Keratinocyte (primary cell): ENCODE results near the gene FOXI1. TPM values are rescaled to one million over a fixed set of nuclear protein-coding genes. Genes with fewer than 3 reads are reported as not detected.

Experiments used
- DNase-seq: peaks from one replicate; pipeline ENCODE4 v3.0.0-alpha.2; 2011; ENCODE audit warnings: low read depth, missing footprints, low spot score
- FAIRE-seq: peaks from 2 replicates; lab custom pipeline; 2011; peaks lifted over from hg19 to GRCh38; lab: Jason Lieb, UNC
- H2AFZ ChIP-seq: 2 replicates; pipeline ENCODE4 v1.6.0; 2012; ENCODE audit warnings: low read length, control low read depth, inconsistent platforms; ENCODE audit not compliant: control insufficient read depth
- H3K27ac ChIP-seq: 2 replicates; pipeline ENCODE4 v1.5.1; 2011; ENCODE audit warnings: low read length; ENCODE audit not compliant: control insufficient read depth, insufficient read depth
- H3K27me3 ChIP-seq: 3 replicates; pipeline ENCODE4 v1.6.0; 2011; ENCODE audit warnings: low read length; ENCODE audit not compliant: control insufficient read depth, insufficient read depth; ENCODE audit errors: extremely low read depth
- H3K36me3 ChIP-seq, 2 experiments: 2 replicates in 1 of 2; 3 replicates in 1 of 2; pipeline ENCODE4 v1.5.1; 2011; ENCODE audit warnings: low read length in 2 of 2, mild to moderate bottlenecking in 1 of 2; ENCODE audit not compliant: control insufficient read depth in 2 of 2, insufficient read depth in 2 of 2; ENCODE audit errors: extremely low read depth in 1 of 2
- H3K4me1 ChIP-seq: 3 replicates; pipeline ENCODE4 v1.5.1; 2011; ENCODE audit warnings: low read length; ENCODE audit not compliant: control insufficient read depth, insufficient read depth; ENCODE audit errors: extremely low read depth
- H3K4me2 ChIP-seq: 3 replicates; pipeline ENCODE4 v1.6.0; 2011; ENCODE audit warnings: low read depth, low read length; ENCODE audit not compliant: control insufficient read depth, insufficient read depth; ENCODE audit errors: extremely low read depth
- H3K4me3 ChIP-seq, 3 experiments: fragments of 200-600 bp in 1 of 3; sonication (generic) in 1 of 3; 2 replicates in 2 of 3; 3 replicates in 1 of 3; pipeline ENCODE4 v1.5.1; 2011 to 2016; ENCODE audit warnings: low read length in 3 of 3, mild to moderate bottlenecking in 3 of 3, control low read depth in 2 of 3, inconsistent platforms in 1 of 3, low read depth in 1 of 3, mixed read lengths in 1 of 3, mixed run types in 1 of 3, moderate library complexity in 1 of 3; ENCODE audit not compliant: control insufficient read depth in 2 of 3, insufficient read depth in 2 of 3; ENCODE audit errors: extremely low read depth in 1 of 3
- H3K79me2 ChIP-seq: 2 replicates; pipeline ENCODE4 v1.6.0; 2012; ENCODE audit warnings: low read length; ENCODE audit not compliant: control insufficient read depth, insufficient read depth
- H3K9ac ChIP-seq: 3 replicates; pipeline ENCODE4 v1.6.0; 2011; ENCODE audit warnings: low read length; ENCODE audit not compliant: control insufficient read depth, insufficient read depth; ENCODE audit errors: extremely low read depth
- H3K9me1 ChIP-seq: 3 replicates; pipeline ENCODE4 v1.6.0; 2011; ENCODE audit warnings: low read length; ENCODE audit not compliant: control insufficient read depth, insufficient read depth; ENCODE audit errors: extremely low read depth
- H3K9me3 ChIP-seq: 2 replicates; pipeline ENCODE4 v1.5.1; 2012; ENCODE audit warnings: low read depth, low read length; ENCODE audit not compliant: control insufficient read depth
- H4K20me1 ChIP-seq: 3 replicates; pipeline ENCODE4 v1.6.0; 2011; ENCODE audit warnings: low read length; ENCODE audit not compliant: control insufficient read depth, insufficient read depth; ENCODE audit errors: extremely low read depth
- CTCF ChIP-seq, 3 experiments: IDR thresholded peaks in 1 of 3; conservative IDR thresholded peaks in 1 of 3; optimal IDR thresholded peaks in 1 of 3; 2 replicates in 2 of 3; 3 replicates in 1 of 3; pipeline versions ENCODE3 to v1.5.1; 2011; ENCODE audit warnings: low read length in 3 of 3, mild to moderate bottlenecking in 3 of 3, moderate library complexity in 2 of 3, control low read depth in 1 of 3, inconsistent platforms in 1 of 3; ENCODE audit not compliant: insufficient read depth in 2 of 3; ENCODE audit errors: extremely low read depth in 1 of 3
- EZH2 ChIP-seq: IDR thresholded peaks from one replicate; pipeline ENCODE4 v1.6.1; 2012; ENCODE audit warnings: inconsistent platforms, mild to moderate bottlenecking, low read length, moderate library complexity
- dilution Hi-C: fragments of 300-500 bp; cut with MboI; formaldehyde crosslinking; loops from one replicate; pipeline ENCODE4 v1.7.0; 2020; ENCODE audit warnings: low sequenced_read_pairs; ENCODE audit not compliant: extremely low pct_ligation_motif_present
- polyA plus RNA-seq, 5 experiments: library from polyadenylated mRNA; depleted of rRNA in 3 of 5; stranded (reverse) in 3 of 5; stranded (forward) in 1 of 5; unstranded in 1 of 5; fragments of >200 nt; gene quantifications; 1 replicate in 1 of 5; 2 replicates in 3 of 5; 3 replicates in 1 of 5; pipeline versions ENCODE4 v1.2.1 to v1.2.3, GENCODE V29; 2011 to 2012; ENCODE audit warnings: missing spikeins in 2 of 5, low read depth in 1 of 5, low replicate concordance in 1 of 5

FOXI1 gene
- polyA plus RNA-seq, 1 donor (not counting 4 experiments of a cell fraction or from before 2014, with no cell fraction given) = not detected

GRCh38 chr5:170095646-170096045 is 10.1 kb upstream of the FOXI1 start:
- no peaks in the 10 kb centered on the region for H4K20me1 ChIP-seq
- no peak overlapping the region for H3K27ac ChIP-seq
- no peak overlapping the region for H2AFZ ChIP-seq
- H3K9me1 ChIP-seq = no peaks in the 10 kb centered on the region
- H3K9ac ChIP-seq = no peak overlapping the region
- H3K36me3 ChIP-seq = no peaks in the 10 kb centered on the region
- TF ChIP-seq CTCF (optimal IDR thresholded peaks at IDR 0.05 in 1 of 3, IDR thresholded peaks at IDR 0.05 in 1 of 3, conservative IDR thresholded peaks at IDR 0.05 in 1 of 3; ENCODE audit: extremely low read depth in 1 of 3, insufficient read depth in 2 of 3, low read length in 3 of 3) (no peak), EZH2 (no peak)
- H3K4me2 ChIP-seq = no peak overlapping the region
- no peak for DNase-seq
- no peaks in the 10 kb centered on the region for H3K4me1 ChIP-seq
- dilution Hi-C loops = no loop called here
- no peaks in the 10 kb centered on the region for H3K79me2 ChIP-seq
- H3K4me3 ChIP-seq = no peak overlapping the region
- H3K27me3 ChIP-seq = no peaks in the 10 kb centered on the region
- no peaks in the 10 kb centered on the region for H3K9me3 ChIP-seq
- FAIRE-seq = no peak

- Histone ChIP-seq H3K36me3 (no peaks in the 10 kb centered on the region), H3K9me1 (no peaks in the 10 kb centered on the region), H3K4me1 (no peaks in the 10 kb centered on the region), H3K4me3 (no peak overlapping the region), H3K79me2 (no peaks in the 10 kb centered on the region), H3K27ac (no peak overlapping the region), H2AFZ (no peak overlapping the region), H3K9ac (no peak overlapping the region), H4K20me1 (no peaks in the 10 kb centered on the region), H3K4me2 (no peak overlapping the region), H3K9me3 (no peaks in the 10 kb centered on the region), H3K27me3 (no peaks in the 10 kb centered on the region)
- no peak for FAIRE-seq
- no peak for TF ChIP-seq CTCF (optimal IDR thresholded peaks at IDR 0.05 in 1 of 3, IDR thresholded peaks at IDR 0.05 in 1 of 3, conservative IDR thresholded peaks at IDR 0.05 in 1 of 3; ENCODE audit: extremely low read depth in 1 of 3, insufficient read depth in 2 of 3, low read length in 3 of 3)
- TF ChIP-seq EZH2 = no peak
- dilution Hi-C loops = no loop called here
- no peak for DNase-seq
Observed at GRCh38 chr5:170097934-170098333, 7.8 kb upstream of the FOXI1 start.
